Cardiac fibroblast (primary cell): ENCODE data around the gene CD226.

Experiments
- DNase-seq, 2 donors: peaks; one replicate each; pipeline versions ENCODE4 v3.0.0 to v3.0.0-alpha.2; 2010; ENCODE audit warnings: low read depth in 2 of 2
- H3K4me3 ChIP-seq, 2 donors: replicated peaks in 1 of 2; 1 replicate in 1 of 2; 2 replicates in 1 of 2; pipeline ENCODE4 v1.5.1; 2011; ENCODE audit warnings: low read depth in 2 of 2, low read length in 2 of 2, mild to moderate bottlenecking in 2 of 2, moderate library complexity in 1 of 2
- TF ChIP-seq, protein P1 (sequence below): IDR thresholded peaks from one replicate; pipeline ENCODE4 v1.5.1; 2011; ENCODE audit warnings: low read depth, mild to moderate bottlenecking, low read length, inconsistent platforms

Gene CD226

GRCh38 chr18:69804776-69805501, 142.7 kb downstream of the CD226 start:
- DNase-seq = no peak
- no peak overlapping the region for H3K4me3 ChIP-seq
- TF ChIP-seq, protein P1, sequence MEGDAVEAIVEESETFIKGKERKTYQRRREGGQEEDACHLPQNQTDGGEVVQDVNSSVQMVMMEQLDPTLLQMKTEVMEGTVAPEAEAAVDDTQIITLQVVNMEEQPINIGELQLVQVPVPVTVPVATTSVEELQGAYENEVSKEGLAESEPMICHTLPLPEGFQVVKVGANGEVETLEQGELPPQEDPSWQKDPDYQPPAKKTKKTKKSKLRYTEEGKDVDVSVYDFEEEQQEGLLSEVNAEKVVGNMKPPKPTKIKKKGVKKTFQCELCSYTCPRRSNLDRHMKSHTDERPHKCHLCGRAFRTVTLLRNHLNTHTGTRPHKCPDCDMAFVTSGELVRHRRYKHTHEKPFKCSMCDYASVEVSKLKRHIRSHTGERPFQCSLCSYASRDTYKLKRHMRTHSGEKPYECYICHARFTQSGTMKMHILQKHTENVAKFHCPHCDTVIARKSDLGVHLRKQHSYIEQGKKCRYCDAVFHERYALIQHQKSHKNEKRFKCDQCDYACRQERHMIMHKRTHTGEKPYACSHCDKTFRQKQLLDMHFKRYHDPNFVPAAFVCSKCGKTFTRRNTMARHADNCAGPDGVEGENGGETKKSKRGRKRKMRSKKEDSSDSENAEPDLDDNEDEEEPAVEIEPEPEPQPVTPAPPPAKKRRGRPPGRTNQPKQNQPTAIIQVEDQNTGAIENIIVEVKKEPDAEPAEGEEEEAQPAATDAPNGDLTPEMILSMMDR = no peak
